Putamen (tissue), 1 donor: Measurements from ENCODE around the gene EMILIN2.
"Not testable (repeated sequence)": the region's sequence is repeated elsewhere in the genome, so short reads cannot be mapped to it uniquely, and the experiment has no call there.

Source experiments
- DNase-seq: peaks from one replicate; pipeline ENCODE4 v3.0.0-alpha.2; 2016; ENCODE audit warnings: low spot score

The EMILIN2 gene

DNA sequence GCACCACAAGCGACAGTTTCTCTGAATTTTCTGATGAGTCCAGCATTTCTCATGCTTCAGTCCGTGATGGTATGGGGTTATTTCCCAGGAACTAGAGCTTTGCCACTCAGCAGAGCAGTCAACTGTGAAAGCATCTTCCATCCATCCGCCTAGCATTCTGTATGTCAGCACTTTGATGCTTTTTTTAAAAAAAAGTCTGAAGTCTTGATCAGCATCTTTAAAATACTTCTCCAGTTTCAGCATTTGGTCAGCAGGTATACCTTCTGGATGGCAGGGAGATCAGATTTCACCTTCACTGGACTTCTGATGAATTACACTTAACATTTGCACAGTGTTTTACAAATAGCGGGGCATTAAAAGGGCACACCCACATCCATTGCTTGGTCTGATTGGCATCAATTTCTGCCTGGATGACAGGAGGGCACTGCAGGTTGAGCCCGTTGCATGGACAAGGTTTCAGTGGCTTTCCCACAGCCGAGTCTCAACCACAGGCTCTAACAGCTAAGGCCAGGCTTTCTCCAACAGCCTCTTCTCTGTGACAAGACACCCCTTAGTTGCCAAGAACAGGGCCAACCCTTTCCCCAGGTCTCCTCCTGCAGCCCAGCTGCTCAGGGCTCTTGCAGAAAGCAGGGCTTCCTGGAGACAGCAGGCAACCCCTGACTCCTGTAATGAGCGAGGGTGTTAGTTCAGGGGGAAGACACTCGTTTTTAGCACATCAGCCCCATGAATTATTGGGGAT is 54.0 kb downstream of the EMILIN2 start:
- no peak for DNase-seq

DNA sequence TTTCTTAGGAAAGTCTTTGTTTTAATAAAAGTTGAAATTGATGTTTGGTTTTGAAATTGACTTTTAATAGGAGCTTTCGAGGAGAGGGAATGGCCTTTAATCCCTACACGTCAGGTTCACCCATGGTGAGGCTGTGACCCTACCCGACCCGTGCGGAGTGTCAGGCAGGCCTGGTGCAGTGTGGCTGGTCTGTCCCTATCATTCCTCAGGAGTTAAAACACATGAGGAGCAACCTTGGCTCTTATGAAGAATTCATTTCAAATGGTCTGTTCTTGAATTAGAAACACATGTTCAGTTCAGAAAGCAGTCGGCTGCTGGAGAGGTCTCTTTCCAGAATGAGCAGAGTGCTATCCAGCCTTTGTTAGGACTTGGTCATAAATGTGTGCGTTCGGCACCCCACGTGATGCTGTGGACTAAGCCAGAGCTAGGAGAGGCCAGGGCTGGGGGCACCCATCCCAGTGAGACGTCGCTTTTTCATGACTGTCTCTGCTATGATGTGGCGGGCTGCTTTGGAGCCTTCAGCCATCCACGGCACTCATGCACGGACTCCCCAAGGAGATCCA is 54.7 kb downstream of the EMILIN2 start:
- no peak for DNase-seq

DNA sequence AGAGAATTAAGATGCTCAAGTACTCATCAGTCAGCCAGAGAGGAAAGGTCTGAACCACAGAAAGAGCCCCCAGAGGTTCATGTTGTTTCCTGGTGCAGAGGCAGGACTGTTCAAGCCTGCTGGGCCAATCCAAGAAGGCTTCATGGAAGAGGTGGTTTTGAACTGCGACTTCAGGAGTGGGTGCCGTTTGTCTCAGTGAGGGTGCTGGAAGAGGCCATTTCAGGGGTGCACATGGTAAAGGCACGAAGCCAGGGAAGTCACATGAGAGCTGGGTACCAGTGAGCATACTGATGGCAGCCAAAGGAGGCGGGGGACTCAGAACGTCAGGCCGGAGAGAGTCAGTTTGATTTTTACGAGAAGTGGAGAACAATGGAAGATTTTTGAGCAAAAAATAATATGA is 55.5 kb downstream of the EMILIN2 start:
- no peak for DNase-seq

DNA sequence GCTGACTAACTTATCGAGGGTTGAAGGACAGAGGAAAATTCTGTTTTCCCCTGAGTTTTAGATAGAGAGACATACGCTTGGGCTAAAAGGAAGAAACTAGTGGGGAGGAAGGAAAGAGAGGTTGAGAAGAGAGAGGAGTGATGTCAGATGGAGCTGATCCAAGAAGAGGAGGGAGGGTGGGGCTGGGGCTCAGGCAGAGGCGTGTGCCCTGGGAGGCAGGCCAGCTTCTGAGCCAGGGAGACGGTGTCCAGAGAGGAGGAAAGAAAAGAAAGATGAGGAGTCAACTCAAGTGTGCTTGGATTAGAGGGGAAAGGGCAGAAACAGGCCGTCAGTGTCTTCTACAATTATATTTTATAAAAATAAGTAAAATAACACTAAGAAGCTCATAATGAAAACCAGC is 56.2 kb downstream of the EMILIN2 start:
- DNase-seq: no peak

DNA sequence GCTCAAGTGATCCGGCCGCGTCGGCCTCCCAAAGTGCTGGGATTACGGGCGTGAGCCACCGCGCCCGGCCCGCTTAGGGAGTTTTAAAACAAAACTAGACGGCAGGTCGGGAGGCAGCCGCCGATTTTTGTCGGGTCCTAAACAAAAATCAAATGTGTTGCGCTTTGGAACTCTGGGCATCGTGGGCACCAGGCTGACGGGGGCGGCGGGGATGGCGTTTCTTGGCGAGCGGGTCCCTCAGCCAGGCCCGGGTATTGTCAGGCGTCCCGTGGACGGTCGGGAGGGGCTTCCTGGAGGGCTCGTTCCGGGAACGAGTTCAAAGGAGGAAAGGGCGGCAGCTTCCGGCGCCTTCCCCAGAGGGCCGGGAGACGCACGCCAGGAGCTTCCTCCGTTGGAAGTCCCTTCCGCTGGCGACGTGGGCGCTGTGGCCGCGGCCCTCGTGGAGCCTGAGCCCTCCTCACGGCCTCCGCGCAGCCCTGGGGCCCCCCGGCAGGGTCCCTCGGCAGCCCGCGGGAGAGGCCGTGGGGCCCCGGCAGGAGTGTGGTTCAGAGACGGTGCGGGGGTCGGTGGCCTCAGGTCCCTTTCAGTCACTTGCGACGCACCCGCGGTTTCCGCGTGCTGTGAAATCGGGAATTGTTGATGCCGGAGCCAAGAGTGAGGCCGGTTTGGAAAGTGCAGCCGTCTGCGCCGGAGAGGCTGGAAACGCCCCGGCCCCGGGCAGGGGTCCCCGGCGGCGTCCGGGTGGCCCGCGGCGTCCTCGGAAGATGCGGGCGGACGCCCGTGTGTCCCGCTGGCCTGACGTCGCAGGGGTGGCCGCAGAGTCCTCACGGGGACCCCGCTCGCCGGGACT is 59.3 kb downstream of the EMILIN2 start:
- DNase-seq: no peak

DNA sequence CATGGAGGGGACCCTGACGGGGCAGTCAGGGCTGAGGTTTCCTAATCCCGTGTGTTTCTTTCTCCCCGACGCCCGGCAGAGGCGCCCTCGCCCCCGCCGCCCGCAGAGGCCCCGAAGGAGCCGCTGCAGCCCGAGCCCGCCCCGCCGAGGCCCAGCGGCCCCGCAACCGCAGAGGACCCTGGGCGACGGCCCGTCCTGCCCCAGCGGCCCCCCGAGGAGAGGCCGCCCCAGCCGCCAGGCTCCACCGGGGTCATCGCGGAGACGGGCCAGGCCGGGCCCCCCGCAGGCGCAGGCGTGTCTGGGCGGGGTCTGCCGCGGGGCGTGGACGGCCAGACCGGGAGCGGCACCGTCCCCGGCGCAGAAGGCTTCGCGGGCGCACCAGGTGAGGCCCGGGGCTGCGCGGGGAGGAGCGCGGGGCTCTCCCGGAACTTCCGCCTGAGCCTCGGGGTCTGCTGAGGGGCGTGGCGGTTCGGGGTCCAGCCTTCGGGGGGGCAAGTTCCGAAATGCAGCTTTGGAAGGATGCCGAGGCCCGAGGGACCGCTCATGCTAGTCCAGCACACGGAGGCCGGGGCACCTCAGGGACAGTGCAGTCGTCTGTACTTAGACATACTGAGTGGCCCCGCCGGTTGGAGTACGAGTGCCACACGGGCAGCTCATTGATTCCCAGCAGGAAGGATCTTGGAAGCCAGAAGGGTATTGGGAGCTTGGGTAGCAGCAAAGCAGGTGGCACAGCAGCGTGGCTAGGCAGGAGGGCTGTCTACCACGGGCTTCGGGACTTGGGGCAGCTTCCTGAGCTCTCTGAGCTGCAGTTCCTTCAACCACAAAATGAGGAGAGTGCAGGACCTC is 60.1 kb downstream of the EMILIN2 start:
- no peak for DNase-seq

DNA sequence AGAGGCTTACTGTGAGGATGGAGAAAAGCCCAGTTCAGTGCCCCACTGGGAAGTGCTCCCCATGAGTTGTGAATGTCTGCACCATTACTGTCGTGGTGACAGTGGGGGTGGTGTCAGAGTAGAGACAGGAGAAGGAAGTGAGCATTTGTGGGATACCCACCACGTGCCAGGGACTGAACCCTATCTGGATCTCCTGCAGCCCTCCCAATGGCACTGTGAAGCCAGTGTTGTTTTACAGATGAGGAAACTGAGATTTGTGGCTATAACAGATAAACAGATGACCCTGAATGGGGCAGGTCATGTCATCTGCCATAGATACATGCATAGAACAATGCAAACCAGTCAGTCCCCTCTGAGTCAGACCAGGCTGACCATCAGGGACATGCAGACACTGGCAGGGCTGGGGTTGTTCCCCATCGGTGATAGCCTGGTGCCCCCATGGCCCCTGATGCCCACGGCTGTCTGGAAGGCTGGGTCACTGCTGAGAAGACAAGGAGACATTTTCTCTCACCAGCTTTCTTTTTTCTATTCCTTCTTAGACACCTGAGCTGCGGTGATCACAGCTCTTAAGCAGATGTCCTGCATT is 60.8 kb downstream of the EMILIN2 start:
- no peak for DNase-seq

DNA sequence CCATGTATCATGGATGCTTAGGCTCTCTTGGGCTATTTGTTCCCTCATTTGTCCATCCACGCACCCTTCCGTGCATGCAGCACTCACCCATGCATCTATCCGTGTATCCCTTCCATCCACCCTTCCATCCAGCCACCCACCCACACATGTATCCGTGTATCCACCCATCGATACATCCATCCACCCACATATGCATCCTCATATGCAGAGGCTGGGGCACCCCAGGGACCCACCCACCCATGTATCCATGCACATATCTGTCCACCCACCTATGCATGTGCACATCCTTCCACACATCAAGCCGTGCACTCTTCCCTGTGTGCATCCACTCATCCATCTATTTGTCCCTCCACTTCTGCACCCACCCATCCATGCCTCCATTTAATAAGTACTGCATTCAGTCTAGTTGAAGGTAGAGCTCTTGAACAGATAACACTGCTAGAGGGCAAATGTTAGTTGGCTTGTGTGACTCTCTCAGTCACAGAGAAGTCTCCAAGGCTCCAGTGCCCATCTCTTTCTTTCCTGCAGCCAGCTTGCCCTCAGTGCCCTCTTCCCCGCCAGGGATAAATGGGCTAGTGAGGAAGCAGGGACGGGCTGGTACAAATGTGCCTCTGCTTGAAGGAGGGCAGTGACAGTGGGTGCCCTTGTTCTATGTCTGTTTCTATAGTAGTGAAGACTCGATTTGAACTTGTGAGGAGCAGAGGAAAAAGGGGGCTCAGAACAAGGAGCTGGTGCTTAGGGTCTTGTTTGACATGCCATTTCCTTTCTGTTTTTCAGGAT is 61.5 kb downstream of the EMILIN2 start:
- DNase-seq: no peak

DNA sequence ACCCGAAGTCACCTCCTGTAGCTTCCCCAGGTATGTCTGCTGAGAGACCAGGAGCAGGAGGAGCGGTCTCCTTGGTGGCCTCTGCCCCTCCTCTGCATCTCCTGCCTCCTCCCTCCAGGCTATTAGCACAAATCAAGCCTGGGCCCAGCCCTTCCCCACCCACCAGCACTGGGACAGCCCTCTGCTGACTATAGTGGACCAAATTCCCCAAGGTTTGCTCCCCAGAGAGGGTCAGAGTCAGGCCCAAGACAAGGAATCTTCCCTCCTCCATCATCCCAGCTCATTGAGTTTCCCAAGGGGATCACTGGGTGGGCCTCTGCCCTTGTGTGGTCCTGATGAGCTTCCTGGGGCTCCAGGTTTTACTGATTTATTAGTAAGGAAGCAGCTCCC is 62.1 kb downstream of the EMILIN2 start:
- DNase-seq: no peak

DNA sequence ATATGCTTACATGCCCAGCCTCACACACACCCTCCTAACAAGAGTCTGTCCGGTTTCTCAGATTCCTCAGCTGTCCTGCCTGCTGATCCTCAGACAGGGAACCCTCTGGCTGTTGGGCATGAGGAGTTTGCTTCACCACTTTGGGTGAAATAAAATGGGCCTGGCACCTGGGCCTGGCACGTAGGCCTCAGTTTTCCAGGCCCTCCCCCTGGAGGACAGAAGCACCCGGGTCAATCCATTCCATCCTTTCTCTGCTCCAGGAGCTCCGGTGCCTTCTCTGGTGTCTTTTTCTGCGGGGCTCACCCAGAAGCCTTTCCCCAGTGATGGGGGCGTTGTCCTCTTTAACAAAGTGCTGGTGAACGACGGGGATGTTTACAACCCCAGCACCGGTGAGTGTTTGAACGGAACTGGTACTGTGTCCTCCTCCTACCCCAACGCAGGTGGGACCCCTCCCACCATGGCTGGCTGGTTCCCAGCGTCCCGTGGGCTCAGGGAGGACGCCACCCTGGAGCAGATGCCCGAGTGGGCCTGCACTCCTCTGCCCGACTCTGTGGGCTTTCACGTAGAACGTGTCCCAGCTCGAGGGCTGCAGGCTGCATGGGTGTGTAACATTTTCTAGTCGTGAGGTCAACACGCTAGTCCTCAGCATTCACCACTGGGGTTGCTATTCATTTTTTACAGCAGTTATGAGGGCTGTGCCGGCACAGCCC is 62.8 kb downstream of the EMILIN2 start:
- DNase-seq: no peak

DNA sequence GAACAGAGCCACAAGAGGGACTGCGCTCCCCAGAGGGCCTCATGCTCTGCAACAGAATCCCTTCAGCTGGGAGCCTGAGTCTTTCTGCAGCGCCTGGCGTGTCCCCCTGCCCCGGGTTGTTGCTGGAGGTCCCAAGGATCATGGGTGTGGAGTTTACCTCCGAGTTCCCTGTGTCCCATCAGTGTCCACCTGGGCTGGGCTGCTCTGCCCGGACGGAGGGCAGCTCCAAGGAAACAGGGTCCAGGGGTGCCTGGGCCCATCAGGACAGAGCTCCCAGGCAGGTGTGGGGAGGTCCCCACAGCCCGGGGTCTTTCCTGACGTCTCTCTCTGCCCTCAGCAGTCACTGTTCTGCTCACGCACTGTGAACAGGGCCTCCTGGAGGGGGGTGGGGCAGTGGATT is 63.5 kb downstream of the EMILIN2 start:
- no peak for DNase-seq

DNA sequence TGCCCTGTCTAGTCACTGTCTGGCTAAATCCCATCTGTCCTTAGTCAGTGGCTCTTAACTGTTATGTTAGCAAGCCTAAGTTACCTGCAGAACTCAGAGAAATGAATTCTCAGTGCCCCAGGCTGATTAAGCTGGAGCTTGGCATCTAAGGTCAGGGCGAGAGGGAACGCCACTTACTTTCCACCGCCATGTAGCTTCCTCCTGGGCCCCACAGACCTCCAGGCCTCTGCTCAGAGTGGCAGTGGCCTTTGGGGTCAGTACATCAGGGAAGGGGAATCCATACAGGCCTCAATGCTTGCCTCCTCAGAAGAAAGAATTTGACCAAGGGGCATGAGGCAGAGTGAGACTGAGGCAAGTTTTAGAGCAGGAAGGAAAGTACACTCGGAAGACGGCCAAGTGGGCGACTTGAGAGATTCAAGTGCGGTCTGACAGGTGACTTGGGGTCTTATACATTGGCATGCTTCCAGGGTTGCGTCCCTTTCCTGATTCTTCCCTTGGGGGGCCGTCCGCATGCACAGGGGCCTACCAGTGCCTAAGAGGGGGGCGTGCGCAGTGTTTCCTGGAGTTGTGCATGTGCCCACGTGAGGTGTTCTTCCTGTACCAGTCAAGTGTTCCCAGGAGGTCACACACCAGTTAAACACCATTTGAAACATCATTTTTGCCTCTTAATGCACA is 64.1 kb downstream of the EMILIN2 start:
- DNase-seq: no peak

DNA sequence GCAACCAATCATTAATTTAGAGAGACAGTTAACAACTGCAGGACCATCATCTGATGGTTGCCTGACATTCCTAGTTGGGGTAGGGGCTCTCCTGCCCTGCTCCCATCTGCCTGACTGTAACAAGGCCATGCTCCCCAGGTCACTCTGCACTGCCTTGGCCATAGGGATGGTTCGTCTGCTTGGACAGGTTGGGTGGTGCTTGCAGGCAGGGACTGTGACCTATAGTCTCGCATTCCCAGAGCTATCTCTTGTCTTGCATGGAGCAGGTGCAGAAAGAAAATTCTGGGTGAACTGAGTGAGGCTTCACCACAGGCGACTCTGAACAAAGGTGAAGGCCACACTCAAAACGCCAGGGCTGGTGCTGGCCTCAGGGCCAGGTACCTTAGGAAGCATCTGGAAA is 64.7 kb downstream of the EMILIN2 start:
- no peak for DNase-seq

DNA sequence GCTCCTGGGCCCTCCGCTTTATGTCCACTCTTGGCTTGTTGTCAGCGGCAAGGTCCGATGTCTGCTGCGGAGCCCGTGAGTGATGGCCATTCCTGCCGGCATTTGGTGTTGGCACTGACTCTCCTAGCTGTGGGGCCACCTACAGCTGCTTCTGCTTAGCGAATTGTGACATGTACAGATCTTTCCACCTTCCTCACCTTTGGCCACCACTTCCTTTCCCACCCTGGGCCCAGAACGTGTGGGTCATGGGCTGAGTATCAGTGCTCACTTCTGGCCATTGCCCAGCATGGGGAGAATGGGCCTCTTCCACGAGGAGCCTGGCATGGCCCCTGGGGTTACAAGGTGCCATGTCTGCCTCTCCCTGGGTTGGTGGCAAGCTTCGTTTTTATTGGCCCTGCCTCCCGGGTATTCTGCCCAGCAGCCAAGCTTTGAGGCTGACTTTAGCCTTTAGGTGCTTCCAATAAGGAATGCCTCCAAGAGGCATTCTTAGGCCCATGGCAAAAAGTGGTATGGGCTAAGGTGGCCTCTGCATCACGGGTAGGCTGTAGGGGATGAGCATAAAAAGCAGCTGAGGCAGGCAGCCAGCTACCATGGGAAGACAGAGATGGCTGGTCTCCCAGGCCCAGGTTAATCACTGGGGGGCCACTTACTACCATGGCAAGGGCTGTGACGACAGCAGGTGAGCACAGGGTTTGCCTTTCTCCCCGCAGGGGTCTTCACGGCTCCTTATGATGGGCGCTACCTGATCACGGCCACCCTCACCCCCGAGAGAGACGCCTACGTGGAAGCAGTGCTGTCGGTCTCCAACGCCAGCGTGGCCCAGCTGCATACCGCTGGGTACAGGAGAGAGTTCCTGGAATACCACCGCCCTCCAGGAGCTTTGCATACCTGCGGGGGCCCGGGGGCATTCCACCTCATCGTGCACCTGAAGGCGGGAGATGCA is 65.8 kb downstream of the EMILIN2 start:
- no peak for DNase-seq

DNA sequence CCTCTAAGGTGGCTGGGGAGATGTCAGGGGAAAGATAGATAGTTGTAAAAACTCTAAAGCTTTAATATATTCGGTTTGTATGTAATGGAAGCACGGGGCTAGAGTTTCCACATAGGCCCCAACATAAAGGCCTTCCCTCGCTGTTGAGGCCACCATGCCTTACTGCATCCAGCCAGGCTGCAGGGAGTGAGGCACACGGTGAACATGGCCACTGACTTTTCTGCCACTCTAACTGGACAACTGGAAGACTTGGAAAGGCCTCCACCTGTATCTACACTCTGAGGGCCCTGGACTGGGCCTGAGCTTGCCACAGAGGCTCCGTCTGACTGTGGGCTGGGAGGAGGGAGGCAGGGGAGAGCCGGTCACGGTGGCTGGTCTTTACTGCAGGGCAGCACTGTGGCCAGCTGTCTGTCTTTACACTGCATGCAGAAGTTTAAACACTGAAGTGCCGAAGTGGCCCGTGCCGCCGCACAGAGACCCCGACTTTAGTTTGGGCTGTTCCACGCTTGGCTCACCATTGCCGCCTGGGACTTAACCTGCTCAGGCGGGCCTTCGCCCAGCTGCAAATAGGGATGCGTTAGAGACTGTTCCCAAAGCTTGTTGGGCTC is 66.7 kb downstream of the EMILIN2 start:
- no peak for DNase-seq

DNA sequence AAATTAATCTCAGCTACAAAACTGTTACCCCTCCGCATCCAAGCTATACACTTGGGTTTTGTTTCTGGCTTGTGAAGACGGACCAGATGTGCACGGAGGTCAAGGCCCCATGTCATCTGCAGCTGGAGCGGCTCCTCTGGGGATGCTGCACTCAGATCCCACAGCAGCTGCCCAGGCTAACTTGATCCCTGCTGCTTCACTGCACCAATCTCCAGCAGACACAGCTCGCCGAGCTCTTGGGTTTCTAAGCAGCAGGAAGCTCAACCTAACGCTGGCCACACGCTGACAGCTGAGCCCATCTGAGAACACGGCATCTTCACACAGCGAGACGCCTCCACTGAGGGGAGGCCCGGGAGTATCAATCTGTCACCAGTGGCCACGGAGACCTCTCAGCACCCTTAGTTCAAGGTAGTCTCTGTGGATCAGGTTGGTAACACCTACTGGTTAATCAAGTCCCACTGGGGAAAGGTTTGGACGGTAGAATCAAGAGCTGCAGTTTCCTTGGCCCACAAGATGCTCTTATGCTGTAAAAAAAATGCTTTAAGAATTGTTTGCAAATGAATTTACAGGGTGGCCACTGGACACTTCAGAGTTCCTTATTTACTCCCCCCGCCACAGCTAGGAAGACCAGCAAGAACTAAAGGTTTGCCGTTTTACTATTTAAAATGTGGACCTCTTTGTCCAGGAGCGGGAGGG is 67.5 kb downstream of the EMILIN2 start:
- DNase-seq: no peak

DNA sequence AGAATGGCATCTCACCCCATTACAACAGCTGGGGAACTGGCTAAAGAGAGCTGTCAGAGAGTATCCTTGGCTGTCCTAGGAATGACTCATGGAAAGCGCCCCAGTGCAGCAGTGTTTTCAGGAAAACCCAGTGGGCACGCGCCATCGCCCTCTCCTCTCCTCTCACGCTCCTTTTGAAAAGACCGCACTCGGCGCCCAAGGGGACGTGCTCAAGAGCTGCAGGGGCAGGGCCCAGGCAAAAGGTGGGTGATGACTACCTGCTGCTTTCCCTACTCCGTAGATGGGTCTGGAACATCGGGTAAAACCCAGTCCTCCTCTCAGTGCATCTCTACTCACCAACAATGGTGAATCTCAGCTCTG is 68.1 kb downstream of the EMILIN2 start:
- no peak for DNase-seq

DNA sequence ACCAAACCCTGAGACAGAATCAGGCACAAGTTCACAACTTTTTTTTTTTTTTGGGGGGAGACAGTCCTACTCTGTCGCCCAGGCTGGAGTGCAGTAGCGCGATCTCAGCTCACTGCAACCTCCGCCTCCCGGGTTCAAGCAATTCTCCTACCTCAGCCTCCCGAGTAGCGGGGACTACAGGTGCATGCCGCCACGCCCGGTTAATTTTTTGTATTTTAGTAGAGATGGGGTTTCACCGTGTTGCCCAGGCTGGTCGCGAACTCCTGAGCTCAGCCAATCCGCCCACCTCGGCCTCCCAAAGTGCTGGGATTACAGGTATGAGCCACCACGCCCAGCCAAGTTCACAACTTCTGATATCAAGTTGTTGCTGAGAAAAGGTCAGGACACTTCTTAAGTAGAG is 68.7 kb downstream of the EMILIN2 start:
- DNase-seq: not testable (repeated sequence)
